Measurements from ENCODE around the gene PPM1H. TPM values are rescaled to one million over a fixed set of nuclear protein-coding genes. Genes with fewer than 3 reads are reported as not detected.
"Not testable (repeated sequence)": the region's sequence is repeated elsewhere in the genome, so short reads cannot be mapped to it uniquely, and the experiment has no call there.

PPM1H gene
- total RNA-seq, 1 experiment from 2014 or later = 12.0 TPM

GRCh38 chr12:62670986-62671720 is 263.8 kb downstream of the PPM1H start:
- no peak for DNase-seq
- H3K36me3 ChIP-seq (ENCODE audit: low read depth, low read length) = peaks cover 4% of the 10 kb centered on the region; the same call in 1 of the 2 replicates
- no peak overlapping the region for H3K4me2 ChIP-seq (ENCODE audit: low read length)
- ChIA-PET POLR2A (ENCODE audit: unreplicated experiment) (no interaction called here), CTCF (no interaction called here)
- H3K27ac ChIP-seq (ENCODE audit: low read length) = no peak overlapping the region
- no peaks in the 10 kb centered on the region for H3K79me2 ChIP-seq (ENCODE audit: low read length)
- H4K20me1 ChIP-seq (ENCODE audit: low read length) = no peaks in the 10 kb centered on the region
- H3K4me3 ChIP-seq (ENCODE audit: low read length) = no peak overlapping the region
- no peaks in the 10 kb centered on the region for H3K9me3 ChIP-seq (ENCODE audit: low read length)
- no peaks in the 10 kb centered on the region for H3K27me3 ChIP-seq (ENCODE audit: low read length)
- intact Hi-C loops (cut with micrococcal nuclease) = no loop called here
- no peak overlapping the region for H2AFZ ChIP-seq (ENCODE audit: low read length)
- no TSS peak for BruUV-seq (replicated peaks)
- no peak for ATAC-seq
- H3K9ac ChIP-seq (ENCODE audit: low read length) = no peak overlapping the region
- no peaks in the 10 kb centered on the region for H3F3A ChIP-seq (ENCODE audit: low read length, unreplicated experiment)
- H3K9me2 ChIP-seq (replicated peaks; ENCODE audit: low read length) = no peaks in the 10 kb centered on the region
- no peaks in the 10 kb centered on the region for H3K4me1 ChIP-seq (ENCODE audit: insufficient read depth, low read length)
- TF ChIP-seq EZH2phosphoT487 (IDR thresholded peaks at IDR 0.05; ENCODE audit: borderline replicate concordance, low read length) = no peak

- H3F3A ChIP-seq (ENCODE audit: low read length, unreplicated experiment) = no peaks in the 10 kb centered on the region
- CTCF ChIA-PET = no interaction called here
- TF ChIP-seq EZH2 (IDR thresholded peaks at IDR 0.05; ENCODE audit: low read length, unreplicated experiment) (no peak), CTCF (conservative IDR thresholded peaks at IDR 0.05; ENCODE audit: low read depth, low read length) (no peak), EZH2phosphoT487 (IDR thresholded peaks at IDR 0.05; ENCODE audit: borderline replicate concordance, low read length) (no peak)
Measured at GRCh38 chr12:62668782-62669181, 266.2 kb downstream of the PPM1H start.

GRCh38 chr12:62664951-62665350 is 270.0 kb downstream of the PPM1H start:
- CTCF ChIA-PET = interaction anchor here (0.7 kb wide), 1 partner anchor 83 kb away, joined by 4 read pairs; no protein-coding TSS in a partner anchor
- H3K9me2 ChIP-seq (replicated peaks; ENCODE audit: low read length); H2AFZ ChIP-seq (ENCODE audit: low read length); H3F3A ChIP-seq (ENCODE audit: low read length, unreplicated experiment); ATAC-seq; H3K79me2 ChIP-seq (ENCODE audit: low read length); BruUV-seq (replicated peaks); H3K4me3 ChIP-seq (ENCODE audit: low read length); H4K20me1 ChIP-seq (ENCODE audit: low read length); H3K9ac ChIP-seq (ENCODE audit: low read length); DNase-seq; H3K36me3 ChIP-seq (ENCODE audit: low read depth, low read length); H3K9me3 ChIP-seq (ENCODE audit: low read length); H3K27ac ChIP-seq (ENCODE audit: low read length); H3K4me2 ChIP-seq (ENCODE audit: low read length); H3K27me3 ChIP-seq (ENCODE audit: low read length): not testable (repeated sequence)
- peaks cover 14% of the 10 kb centered on the region for H3K4me1 ChIP-seq (ENCODE audit: insufficient read depth, low read length)
- intact Hi-C loops (cut with micrococcal nuclease) = loop anchor here (5.0 kb wide), 2 partner anchors 57 to 63 kb away; no protein-coding TSS in a partner anchor
- POLR2A ChIA-PET (ENCODE audit: unreplicated experiment) = interaction anchor here (0.7 kb wide), 1 partner anchor 83 kb away, joined by 6 read pairs; no protein-coding TSS in a partner anchor

More at GRCh38 chr12:62668782-62669181, 266.2 kb downstream of the PPM1H start:
- Histone ChIP-seq H3K9me3 (ENCODE audit: low read length) (no peaks in the 10 kb centered on the region), H4K20me1 (ENCODE audit: low read length) (no peaks in the 10 kb centered on the region), H3K4me2 (ENCODE audit: low read length) (no peak overlapping the region), H3K36me3 (ENCODE audit: low read depth, low read length) (no peaks in the 10 kb centered on the region), H3K4me1 (ENCODE audit: insufficient read depth, low read length) (no peaks in the 10 kb centered on the region; the same call in 1 of the 2 replicates), H3K27me3 (ENCODE audit: low read length) (no peaks in the 10 kb centered on the region), H3K79me2 (ENCODE audit: low read length) (no peaks in the 10 kb centered on the region), H3K4me3 (ENCODE audit: low read length) (no peak overlapping the region), H3K9me2 (replicated peaks; ENCODE audit: low read length) (no peaks in the 10 kb centered on the region), H2AFZ (ENCODE audit: low read length) (no peak overlapping the region), H3K9ac (ENCODE audit: low read length) (no peak overlapping the region), H3K27ac (ENCODE audit: low read length) (no peak overlapping the region)
- POLR2A ChIA-PET (ENCODE audit: unreplicated experiment) = no interaction called here
- BruUV-seq (replicated peaks) = no TSS peak
- intact Hi-C loops (cut with micrococcal nuclease) = no loop called here
- ATAC-seq (no peak), DNase-seq (no peak)
